Hindlimb muscle (tissue), 1 donor: ENCODE results near the gene PILRA. TPM values are rescaled to one million over a fixed set of nuclear protein-coding genes. Genes with fewer than 3 reads are reported as not detected.
"Not testable (repeated sequence)": the region's sequence is repeated elsewhere in the genome, so short reads cannot be mapped to it uniquely, and the experiment has no call there.

ENCODE experiments used
- DNase-seq: peaks from one replicate; pipeline ENCODE4 v3.0.0-alpha.2; 2013
- polyA plus RNA-seq: library from polyadenylated mRNA; unstranded; fragments of 120-200 nt; gene quantifications from one replicate; pipeline ENCODE4 v1.2.1, GENCODE V29; 2013; ENCODE audit not compliant: insufficient read length

Gene PILRA
- polyA plus RNA-seq, 1 donor: 5.2 TPM

DNA sequence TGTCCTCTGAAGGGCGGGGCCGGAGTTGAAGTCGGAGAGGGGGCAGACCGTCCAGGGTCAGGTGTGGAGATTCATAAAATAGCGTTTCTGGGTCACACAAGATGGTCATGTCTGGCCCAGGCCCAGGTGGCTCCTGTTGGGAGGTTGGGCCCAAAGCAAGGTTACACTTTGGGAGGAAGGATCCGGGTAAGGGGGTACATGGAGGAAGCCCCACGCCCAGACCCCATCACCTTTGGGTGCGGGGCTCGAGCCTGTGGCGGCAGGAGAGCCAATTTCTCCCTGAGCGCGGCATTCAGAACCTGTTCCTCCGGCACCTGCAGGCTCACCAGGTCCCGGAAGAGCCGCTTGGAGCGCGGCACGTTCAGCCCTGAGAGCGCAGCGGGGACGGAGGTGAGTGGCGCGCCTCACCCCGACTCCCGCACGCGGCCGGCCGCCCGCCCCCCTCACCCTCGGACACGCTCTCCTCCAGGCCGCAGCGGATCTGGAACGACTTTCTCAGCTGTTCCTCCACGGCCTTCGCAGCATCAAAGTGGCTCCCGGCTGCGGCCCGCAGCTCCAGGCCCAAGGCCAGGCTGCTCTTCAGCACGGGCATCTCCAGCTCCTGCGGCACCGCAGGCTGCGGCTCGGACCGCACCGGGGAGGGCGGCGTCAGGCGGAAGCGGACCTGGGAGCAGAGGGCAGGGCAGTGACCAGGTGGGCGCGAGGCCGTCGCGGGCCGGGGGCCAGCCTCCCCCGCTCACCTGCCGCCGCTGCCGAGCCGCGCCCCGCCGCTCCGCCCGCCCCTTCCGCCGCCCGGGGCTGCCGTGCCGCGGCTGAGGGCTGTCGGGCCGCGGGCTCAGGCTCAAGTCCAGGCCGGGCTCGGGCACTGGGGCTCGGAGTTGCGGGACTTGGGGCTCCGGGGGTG, 62.4 kb downstream of the PILRA start:
- no peak for DNase-seq

DNA sequence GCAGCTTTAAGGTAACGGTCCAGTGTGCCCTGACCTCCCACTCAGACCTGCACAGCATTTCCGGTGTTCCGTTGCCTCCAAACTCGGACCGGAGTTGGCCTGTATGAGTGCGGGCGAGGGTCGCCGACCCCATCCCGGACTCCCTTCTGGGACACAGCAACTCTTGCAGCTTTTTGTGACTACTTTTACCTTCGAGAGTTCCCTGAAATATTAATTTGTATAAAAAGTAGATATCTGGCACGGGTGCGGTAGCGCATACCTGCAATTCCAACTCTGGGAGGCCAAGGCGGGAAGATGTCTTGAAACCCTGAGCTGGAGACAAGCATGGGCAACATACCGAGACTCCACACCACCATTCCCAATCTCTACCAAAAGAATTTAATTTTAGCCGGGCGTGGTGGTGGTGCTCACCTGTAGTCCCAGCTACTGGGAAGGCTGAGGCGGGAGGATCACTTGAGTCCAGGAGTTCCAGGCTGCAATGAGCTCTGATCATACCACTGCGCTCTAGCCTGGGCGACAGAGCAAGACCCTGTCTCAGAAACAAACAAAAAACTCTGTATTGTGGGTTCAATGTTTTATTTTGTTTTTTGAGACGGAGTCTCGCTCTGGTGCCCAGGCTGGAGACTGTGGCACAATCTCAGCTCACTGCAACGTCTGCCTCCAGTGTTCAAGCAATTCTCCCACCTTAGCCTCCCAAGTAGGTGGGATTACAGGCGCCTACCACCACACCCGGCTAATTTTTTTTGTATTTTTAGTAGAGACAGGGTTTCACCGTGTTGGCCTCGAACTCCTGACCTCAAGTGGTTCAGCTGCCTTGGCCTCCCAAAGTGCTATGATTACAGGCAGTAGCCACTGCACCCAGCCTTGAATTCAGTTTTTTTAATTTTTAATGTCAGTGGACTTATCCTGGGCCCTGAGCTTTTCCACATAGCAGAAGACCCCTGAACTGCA, 64.1 kb downstream of the PILRA start:
- DNase-seq: no peak

DNA sequence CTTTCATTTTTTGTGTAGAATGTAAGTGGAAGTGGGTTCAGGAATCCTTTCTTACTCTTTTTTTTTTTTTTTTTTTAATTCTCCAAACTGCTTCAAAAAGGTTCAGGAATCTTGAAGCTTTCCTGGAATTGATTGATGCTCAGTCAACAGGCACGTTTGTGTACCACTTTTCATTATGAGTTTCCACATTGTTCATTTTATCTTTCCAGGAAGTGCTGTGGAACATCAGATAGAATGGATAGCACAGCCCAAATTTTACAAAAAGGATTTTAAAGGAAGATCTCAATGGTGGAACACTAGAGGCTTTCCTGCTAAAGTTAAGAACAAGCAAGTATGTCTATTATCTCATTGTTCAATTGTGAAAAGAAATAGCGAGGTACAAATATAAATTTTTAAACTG, 64.9 kb downstream of the PILRA start:
- DNase-seq: no peak

DNA sequence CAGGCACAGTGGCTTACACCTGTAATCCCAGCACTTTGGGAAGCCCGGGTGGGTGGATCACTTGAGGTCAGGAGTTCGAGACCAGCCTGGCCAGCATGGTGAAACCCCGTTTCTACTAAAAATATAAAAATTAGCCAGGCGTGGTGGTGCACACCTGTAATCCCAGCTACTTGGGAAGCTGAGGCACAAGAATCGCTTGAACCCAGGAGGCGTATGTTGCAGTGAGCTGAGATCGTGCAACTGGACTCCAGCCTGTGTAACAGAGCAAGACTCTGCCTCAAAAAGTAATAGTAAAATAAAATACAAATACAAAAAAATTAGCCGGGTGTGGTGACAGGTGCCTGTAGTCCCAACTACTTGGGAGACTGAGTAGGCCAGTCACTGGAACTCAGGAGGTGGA, 65.4 kb downstream of the PILRA start:
- DNase-seq: not testable (repeated sequence)

DNA sequence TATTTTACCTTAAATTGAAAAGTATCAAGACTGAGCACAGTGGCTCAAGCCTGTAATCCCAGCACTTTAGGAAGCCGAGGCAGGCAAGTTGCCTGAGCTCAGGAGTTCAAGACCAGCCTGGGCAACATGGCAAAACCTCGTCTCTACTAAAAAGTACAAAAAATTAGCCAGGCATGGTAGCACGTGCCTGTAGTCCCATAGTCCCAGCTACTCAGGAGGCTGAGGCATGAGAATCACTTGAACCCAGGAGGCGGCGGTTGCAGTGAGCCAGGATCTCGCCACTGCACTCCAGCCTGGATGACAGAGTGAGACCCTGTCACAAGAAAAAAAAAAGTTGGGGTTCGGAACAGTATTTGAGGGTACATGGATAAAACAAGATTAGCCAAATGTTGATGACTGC, 66.0 kb downstream of the PILRA start:
- not testable (repeated sequence) for DNase-seq

DNA sequence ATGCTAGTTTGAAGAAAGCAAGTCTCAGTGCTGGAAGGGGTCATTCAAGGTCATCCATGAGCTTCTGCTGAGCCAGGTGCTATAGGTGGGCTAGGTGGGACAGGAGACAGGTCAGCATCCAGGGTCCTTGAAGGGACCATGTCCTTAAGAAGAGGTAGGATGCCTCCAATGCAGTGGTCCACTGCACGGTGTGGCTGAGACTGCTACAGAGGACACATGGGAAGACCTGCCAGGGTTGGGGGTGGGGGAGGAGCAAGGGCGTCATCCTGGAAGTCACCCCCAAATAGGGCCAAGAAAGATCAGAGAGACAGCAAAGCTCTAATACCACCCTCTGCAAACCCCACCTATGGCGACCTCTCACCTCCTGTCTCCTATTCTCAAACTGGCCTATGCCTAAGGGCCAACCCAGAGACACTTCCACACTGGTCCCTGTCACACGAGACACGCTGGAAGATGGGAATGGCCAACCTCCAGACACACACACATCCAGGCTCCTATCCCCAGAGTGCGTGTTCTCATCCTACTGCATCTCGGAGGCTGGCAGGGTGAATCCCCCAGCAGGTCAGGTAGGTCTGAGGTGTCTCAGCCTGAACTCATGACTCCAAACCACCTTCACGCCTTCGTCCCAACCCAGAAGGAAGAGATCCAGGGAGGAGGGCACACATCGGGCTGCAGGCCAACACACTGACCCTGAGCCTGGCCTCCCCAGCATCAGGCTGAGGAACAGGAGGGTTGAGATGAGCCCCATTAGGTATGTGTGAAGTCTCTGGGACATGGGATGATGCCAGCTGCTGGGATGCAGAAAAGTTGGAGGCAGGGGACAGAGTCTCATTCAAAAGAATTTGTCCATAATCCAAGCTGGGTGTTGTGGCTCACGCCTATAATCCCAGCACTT, 68.6 kb downstream of the PILRA start:
- DNase-seq: no peak

DNA sequence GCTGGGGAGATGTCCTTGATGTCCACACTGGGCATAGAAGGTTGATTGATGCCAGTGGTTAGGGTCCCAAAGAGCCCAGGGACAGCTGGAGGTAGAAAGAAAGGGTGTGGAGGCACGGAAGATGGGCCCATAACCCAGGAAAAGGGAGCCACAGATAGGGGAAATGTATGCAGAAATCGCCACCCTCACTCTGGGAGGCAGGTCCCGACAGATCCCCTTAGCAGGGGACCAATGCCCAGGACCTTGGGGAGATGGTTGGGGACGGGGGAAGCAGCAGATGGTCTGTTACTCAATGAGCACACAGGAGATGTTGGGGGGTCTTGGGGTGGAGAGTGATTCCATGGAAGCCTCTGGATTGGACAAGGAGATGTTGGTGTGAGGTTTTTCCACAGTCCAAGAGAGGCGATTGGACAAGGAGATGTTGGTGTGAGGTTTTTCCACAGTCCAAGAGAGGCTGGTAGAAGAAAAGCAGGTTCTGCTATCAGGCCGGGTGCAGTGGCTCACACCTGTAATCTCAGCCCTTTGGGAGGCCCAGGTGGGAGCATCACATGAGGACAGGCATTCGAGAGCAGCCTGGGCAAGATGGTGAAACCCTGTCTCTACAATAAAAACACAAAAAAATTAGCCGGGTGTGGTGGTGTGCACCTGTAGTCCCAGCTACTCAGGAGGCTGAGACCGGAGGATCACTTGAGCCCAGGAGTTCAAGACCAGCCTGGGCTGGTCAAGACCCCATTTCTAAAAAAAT, 70.0 kb downstream of the PILRA start:
- DNase-seq: no peak

DNA sequence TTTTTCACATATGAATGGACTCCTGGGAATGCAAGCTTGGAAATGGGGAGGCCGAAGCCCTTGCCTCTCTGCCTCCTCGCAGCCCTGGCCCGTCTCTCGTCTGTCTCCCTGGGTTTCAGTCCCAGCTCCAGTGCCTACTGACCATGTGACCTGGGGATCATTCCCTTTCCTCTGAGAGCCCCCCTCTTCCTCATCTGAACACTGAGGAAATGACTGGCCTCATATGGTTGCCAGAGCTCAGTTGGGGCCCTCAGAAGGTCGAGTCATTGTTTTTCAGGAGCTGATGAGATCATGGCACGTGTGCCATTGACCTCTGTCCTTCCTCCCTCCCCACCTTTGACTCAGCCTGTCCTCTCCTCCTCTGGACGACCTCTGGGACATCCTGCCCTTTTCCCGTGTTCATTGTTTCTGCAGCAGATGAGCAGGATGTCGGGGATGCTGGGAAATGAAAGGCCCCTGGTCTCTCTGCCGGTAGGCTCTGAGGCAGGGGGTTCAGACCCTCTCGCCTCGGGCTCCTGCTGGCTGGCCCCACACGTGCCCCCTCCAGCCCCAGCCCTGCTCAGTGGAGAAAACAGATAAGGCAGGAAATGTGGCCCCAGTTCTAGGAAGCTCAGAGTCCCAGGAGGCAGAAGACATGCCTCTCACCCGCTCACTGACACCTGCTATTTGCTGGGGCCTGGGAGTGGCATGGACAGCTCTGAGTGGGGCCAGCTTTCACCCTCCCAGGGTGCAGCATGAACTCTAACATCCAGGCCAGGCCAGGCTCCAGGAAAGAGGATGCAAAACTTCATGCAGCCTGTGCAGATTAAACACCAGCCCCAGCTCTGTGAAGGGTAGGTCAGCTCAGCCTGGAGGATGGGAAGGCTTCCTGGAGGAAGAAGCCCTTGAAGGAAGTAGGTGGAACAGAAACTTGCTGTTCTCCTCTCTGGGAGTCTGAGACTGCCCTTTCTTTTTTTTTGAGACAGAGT, 71.3 kb downstream of the PILRA start:
- no peak for DNase-seq

DNA sequence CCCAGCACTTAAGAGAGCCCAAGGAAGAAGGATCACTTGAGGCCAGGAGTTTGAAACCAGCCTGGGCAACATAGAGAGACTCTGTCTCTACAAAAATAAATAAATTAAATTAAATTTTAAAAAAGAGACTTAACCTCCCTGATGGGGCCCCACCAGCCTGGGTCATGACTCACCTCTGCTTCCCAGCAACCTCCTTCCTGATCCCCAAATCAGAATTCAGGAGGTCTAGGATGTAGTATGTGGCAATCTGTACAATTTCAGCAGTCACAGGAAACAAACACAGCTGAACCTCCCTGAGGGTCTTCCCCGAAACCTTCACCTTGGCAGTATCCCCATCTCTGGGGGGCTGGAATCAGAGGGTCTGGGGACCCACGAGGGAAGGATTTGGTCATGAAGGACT, 72.8 kb downstream of the PILRA start:
- DNase-seq: no peak

DNA sequence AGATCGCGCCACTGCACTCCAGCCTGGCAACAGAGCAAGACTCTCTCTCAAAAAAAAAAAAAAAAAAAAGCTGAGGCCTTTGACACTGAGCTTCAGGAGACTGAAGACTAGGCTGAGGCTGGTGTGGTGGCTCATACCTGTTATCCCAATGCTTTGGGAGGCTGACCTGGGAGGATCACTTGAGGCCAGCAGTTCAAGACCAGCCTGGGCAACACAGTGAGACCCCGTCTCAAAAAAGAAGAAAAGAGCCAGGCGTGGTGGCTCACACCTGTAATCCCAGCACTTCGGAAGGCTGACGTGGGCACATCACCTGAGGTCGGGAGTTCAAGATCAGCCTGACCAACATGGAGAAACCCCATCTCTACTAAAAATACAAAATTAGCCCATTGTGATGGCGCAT, 74.1 kb downstream of the PILRA start:
- not testable (repeated sequence) for DNase-seq

DNA sequence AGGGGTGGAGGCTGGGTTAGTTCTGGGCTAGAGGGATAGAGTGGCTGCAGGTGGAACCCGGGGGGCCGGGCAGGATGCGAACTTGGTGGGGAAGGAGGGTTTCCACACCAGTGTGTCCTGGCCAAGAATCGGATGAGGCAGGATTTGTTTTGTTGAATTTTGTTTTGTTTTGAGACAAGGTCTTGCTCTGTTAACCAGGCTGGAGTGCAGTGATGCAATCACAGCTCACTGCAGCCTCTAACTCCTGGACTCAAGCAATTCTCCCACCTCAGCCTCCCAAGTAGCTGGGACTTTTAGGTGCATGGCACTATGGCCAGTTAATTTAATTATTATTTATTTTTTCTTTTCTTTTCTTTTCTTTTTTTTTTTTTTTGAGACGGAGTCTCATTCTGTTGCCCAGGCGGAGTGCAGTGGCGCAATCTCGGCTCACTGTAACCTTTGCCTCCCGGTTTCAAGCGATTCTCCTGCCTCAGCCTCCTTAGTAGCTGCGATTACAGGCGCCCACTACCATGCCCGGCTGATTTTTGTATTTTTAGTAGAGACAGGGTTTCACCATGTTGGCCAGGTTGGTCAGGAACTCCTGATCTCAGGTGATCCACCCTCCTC, 76.0 kb downstream of the PILRA start:
- DNase-seq: no peak

Other genes with a start within 250 kb of the PILRA start
- gene MBLAC1, start 246.5 kb upstream of the PILRA start, polyA plus RNA-seq: 1.5 TPM
- 59.5 TPM for gene LAMTOR4, start 224.6 kb upstream of the PILRA start, polyA plus RNA-seq
- 12.1 TPM for gene TRAPPC14, start 214.8 kb upstream of the PILRA start, polyA plus RNA-seq
- gene GAL3ST4, start 204.9 kb upstream of the PILRA start, polyA plus RNA-seq: 12.8 TPM
- gene GPC2, start 196.1 kb upstream of the PILRA start, polyA plus RNA-seq: 10.1 TPM
- gene STAG3, start 195.6 kb upstream of the PILRA start, polyA plus RNA-seq: 25.7 TPM
- gene PVRIG, start 153.5 kb upstream of the PILRA start, polyA plus RNA-seq: 10.1 TPM
- gene SPDYE3, start 65.8 kb upstream of the PILRA start, polyA plus RNA-seq: 6.3 TPM
- gene PILRB, start 15.4 kb upstream of the PILRA start, polyA plus RNA-seq: 18.0 TPM
- gene ZCWPW1, start 55.2 kb downstream of the PILRA start, polyA plus RNA-seq: 7.1 TPM
- 35.9 TPM for gene MEPCE, start 56.3 kb downstream of the PILRA start, polyA plus RNA-seq
- gene PPP1R35, start 63.0 kb downstream of the PILRA start, polyA plus RNA-seq: 15.6 TPM
- gene SPACDR, start 90.8 kb downstream of the PILRA start, polyA plus RNA-seq: 2.1 TPM
- gene TSC22D4, start 105.7 kb downstream of the PILRA start, polyA plus RNA-seq: 61.5 TPM
- 2.2 TPM for gene NYAP1, start 110.4 kb downstream of the PILRA start, polyA plus RNA-seq
- 15.6 TPM for gene AGFG2, start 165.7 kb downstream of the PILRA start, polyA plus RNA-seq
- 3.5 TPM for gene SAP25, start 200.4 kb downstream of the PILRA start, polyA plus RNA-seq
- gene LRCH4, start 212.6 kb downstream of the PILRA start, polyA plus RNA-seq: 31.9 TPM
- 2.3 TPM for gene FBXO24, start 212.8 kb downstream of the PILRA start, polyA plus RNA-seq
- 255 TPM for gene PCOLCE, start 228.9 kb downstream of the PILRA start, polyA plus RNA-seq
- 17.9 TPM for gene MOSPD3, start 239.1 kb downstream of the PILRA start, polyA plus RNA-seq